Lower leg skin (tissue), 4 donors: ENCODE measurements around the gene SLC6A18. TPM values are rescaled to one million over a fixed set of nuclear protein-coding genes. Genes with fewer than 3 reads are reported as not detected.

Experiments used
- DNase-seq, 2 donors: peaks; one replicate each; pipeline ENCODE4 v3.0.0-alpha.2; 2019; ENCODE audit warnings: low spot score in 2 of 2
- H3K4me3 ChIP-seq: fragments of 200-600 bp; sonication (generic); 2 replicates; pipeline ENCODE4 v1.5.1; 2017; ENCODE audit warnings: mild to moderate bottlenecking, low read depth; ENCODE audit not compliant: poor library complexity, severe bottlenecking
- CTCF ChIP-seq, 3 donors: fragments of 450-650 bp; IDR thresholded peaks; one replicate each; pipeline ENCODE4 v1.5.1; 2016; ENCODE audit warnings: antibody characterized with exemption in 3 of 3, mild to moderate bottlenecking in 3 of 3, moderate library complexity in 2 of 3
- POLR2A ChIP-seq, 2 donors: fragments of 450-650 bp; IDR thresholded peaks; one replicate each; pipeline ENCODE4 v1.6.1; 2016 to 2017; ENCODE audit warnings: antibody characterized with exemption in 2 of 2, mild to moderate bottlenecking in 1 of 2, moderate library complexity in 1 of 2
- WGBS, 2 donors: methylation state at CpG; one replicate each; pipeline ENCODE4 v1.1.5; 2018; 5-methylcytosine and 5-hydroxymethylcytosine counted together
- intact Hi-C: fragments of 100-400 bp; cut with DNase I; formaldehyde crosslinking; loops from one replicate; pipeline ENCODE4 v1.15.0; 2023; ENCODE audit warnings: low total_unique reads
- total RNA-seq, 4 donors: library from RNA; depleted of rRNA; stranded (reverse); fragments of >200 nt; gene quantifications; one replicate each; pipeline ENCODE4 v1.1.0, GENCODE V29; 2016

The SLC6A18 gene
- total RNA-seq, 4 donors from 2014 or later = not detected

GRCh38 chr5:1220831-1221230, 4.3 kb upstream of the SLC6A18 start:
- TF ChIP-seq CTCF (IDR thresholded peaks at IDR 0.05) (no peak), POLR2A (IDR thresholded peaks at IDR 0.05) (no peak)
- H3K4me3 ChIP-seq = no peak overlapping the region
- 85 to 88% methylated on average over 19 of the region's 19 CpGs for WGBS, 2 donors
- intact Hi-C loops = no loop called here
- DNase-seq = no peak

GRCh38 chr5:1221721-1222120, 3.5 kb upstream of the SLC6A18 start:
- intact Hi-C loops = no loop called here
- no peak for TF ChIP-seq POLR2A (IDR thresholded peaks at IDR 0.05)
- TF ChIP-seq CTCF (IDR thresholded peaks at IDR 0.05) = no peak
- DNase-seq = no peak
- WGBS, 2 donors = 92% methylated on average over 10 of the region's 10 CpGs
- H3K4me3 ChIP-seq = no peak overlapping the region

GRCh38 chr5:1222147-1222546, 3.0 kb upstream of the SLC6A18 start:
- DNase-seq = no peak
- H3K4me3 ChIP-seq = no peak overlapping the region
- TF ChIP-seq CTCF (IDR thresholded peaks at IDR 0.05) (no peak), POLR2A (IDR thresholded peaks at IDR 0.05) (no peak)
- intact Hi-C loops = no loop called here
- 94 to 95% methylated on average over 9 of the region's 9 CpGs for WGBS, 2 donors

GRCh38 chr5:1222621-1223277, 2.4 kb upstream of the SLC6A18 start:
- H3K4me3 ChIP-seq = no peak overlapping the region
- TF ChIP-seq CTCF (IDR thresholded peaks at IDR 0.05) (no peak), POLR2A (IDR thresholded peaks at IDR 0.05) (no peak)
- intact Hi-C loops = no loop called here
- 75 to 82% methylated on average over 21 to 27 of the region's 27 CpGs for WGBS, 2 donors
- no peak for DNase-seq

- H3K4me3 ChIP-seq = no peak overlapping the region
- no peak for TF ChIP-seq CTCF (IDR thresholded peaks at IDR 0.05)
- no peak for TF ChIP-seq POLR2A (IDR thresholded peaks at IDR 0.05)
- DNase-seq = no peak
- WGBS, 2 donors = 81% methylated on average over 6 to 12 of the region's 12 CpGs
- intact Hi-C loops = no loop called here
Observed at GRCh38 chr5:1223278-1223670, 1.9 kb upstream of the SLC6A18 start.

GRCh38 chr5:1224631-1225030, 550 bp upstream of the SLC6A18 start:
- DNase-seq = no peak
- no peak overlapping the region for H3K4me3 ChIP-seq
- intact Hi-C loops = no loop called here
- 79 to 80% methylated on average over 15 of the region's 15 CpGs for WGBS, 2 donors
- TF ChIP-seq CTCF (IDR thresholded peaks at IDR 0.05) (no peak), POLR2A (IDR thresholded peaks at IDR 0.05) (no peak)
